Nephron progenitor cell (in vitro differentiated cells): ENCODE results near the gene C6.

Experiments used
- DNase-seq: peaks from one replicate; pipeline ENCODE4 v3.0.0; 2021
- H3K27ac Mint-ChIP-seq: 2 replicates; pipeline ENCODE4 v1.8.0; 2021; ENCODE audit warnings: mild to moderate bottlenecking, moderate library complexity, mixed read lengths
- H3K27me3 Mint-ChIP-seq: 2 replicates; pipeline ENCODE4 v1.8.0; 2021; ENCODE audit warnings: mild to moderate bottlenecking, low read depth, mixed read lengths; ENCODE audit not compliant: poor library complexity
- H3K36me3 Mint-ChIP-seq: 2 replicates; pipeline ENCODE4 v1.8.0; 2021; ENCODE audit warnings: low read depth, mixed read lengths
- H3K4me1 Mint-ChIP-seq: 2 replicates; pipeline ENCODE4 v1.8.0; 2021; ENCODE audit warnings: mixed read lengths
- H3K4me3 Mint-ChIP-seq: 2 replicates; pipeline ENCODE4 v1.8.0; 2021; ENCODE audit warnings: mild to moderate bottlenecking, moderate library complexity, mixed read lengths
- H3K9me3 Mint-ChIP-seq: 2 replicates; pipeline ENCODE4 v1.8.0; 2021; ENCODE audit warnings: mild to moderate bottlenecking, moderate library complexity, mixed read lengths
- TF ChIP-seq, protein P1 (sequence below): fragments of 200-600 bp; sonication (generic); IDR thresholded peaks from 2 replicates; pipeline ENCODE4 v1.5.0; 2021; ENCODE audit warnings: antibody characterized with exemption

C6 gene

DNA sequence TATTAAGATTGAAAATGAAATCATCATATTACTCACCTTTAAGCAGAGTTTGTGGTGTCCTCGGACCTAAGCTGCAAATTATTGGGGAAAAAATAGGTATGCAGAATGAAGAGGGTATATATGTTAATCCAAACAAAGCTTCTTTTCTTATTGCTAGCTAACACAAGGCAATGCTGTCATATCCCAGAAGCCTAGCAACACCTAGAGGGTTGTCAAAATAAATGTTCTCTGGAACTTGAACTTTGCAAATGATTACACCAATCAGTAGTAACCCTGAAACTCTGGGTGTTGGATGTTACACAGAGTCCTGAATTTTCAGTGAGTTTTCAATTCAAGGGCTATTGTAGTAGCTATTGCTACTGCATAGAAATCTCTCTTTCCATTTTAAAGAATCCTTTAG, at the start of gene C6:
Gene C6 (minus strand): TSS at position 193 of the 400 bp plus-strand sequence. CDS start 10,302 bp downstream, outside the sequence.
- H3K27me3 Mint-ChIP-seq, result no peaks in the 10 kb centered on the region
- H3K27ac Mint-ChIP-seq, result no peak within 1 kb of the TSS
- no peak within 1 kb of the TSS for H3K4me3 Mint-ChIP-seq
- H3K9me3 Mint-ChIP-seq, result peaks cover 3% of the 10 kb centered on the region
- DNase-seq, result no peak
- TF ChIP-seq, protein P1, sequence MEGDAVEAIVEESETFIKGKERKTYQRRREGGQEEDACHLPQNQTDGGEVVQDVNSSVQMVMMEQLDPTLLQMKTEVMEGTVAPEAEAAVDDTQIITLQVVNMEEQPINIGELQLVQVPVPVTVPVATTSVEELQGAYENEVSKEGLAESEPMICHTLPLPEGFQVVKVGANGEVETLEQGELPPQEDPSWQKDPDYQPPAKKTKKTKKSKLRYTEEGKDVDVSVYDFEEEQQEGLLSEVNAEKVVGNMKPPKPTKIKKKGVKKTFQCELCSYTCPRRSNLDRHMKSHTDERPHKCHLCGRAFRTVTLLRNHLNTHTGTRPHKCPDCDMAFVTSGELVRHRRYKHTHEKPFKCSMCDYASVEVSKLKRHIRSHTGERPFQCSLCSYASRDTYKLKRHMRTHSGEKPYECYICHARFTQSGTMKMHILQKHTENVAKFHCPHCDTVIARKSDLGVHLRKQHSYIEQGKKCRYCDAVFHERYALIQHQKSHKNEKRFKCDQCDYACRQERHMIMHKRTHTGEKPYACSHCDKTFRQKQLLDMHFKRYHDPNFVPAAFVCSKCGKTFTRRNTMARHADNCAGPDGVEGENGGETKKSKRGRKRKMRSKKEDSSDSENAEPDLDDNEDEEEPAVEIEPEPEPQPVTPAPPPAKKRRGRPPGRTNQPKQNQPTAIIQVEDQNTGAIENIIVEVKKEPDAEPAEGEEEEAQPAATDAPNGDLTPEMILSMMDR, result no peak
- no peaks in the 10 kb centered on the region for H3K4me1 Mint-ChIP-seq
- H3K36me3 Mint-ChIP-seq, result no peaks in the 10 kb centered on the region

DNA sequence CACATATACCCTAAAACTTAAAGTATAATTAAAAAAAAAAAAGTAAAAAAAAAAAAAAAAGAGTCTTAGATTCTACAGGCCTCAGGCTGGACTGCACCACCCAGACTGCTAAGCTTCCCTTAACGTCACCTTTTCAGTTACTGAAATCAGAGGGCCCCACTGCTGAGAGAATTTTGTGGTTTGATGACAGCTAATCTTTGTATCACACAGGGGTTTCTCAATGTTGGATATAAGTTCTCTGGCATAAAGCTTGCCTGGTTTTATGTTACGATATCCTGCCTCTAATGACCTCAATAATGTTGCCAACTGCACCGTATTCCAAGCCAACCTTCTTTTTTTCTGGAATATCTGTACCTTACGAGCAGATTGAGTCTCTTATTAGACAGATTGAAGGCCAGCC, 43.1 kb upstream of the C6 start:
- Mint-ChIP-seq H3K27ac (no peak overlapping the region), H3K4me3 (no peak overlapping the region), H3K36me3 (no peaks in the 10 kb centered on the region), H3K4me1 (no peaks in the 10 kb centered on the region), H3K27me3 (no peaks in the 10 kb centered on the region), H3K9me3 (no peaks in the 10 kb centered on the region)
- no peak for DNase-seq
- TF ChIP-seq, protein P1, result no peak

DNA sequence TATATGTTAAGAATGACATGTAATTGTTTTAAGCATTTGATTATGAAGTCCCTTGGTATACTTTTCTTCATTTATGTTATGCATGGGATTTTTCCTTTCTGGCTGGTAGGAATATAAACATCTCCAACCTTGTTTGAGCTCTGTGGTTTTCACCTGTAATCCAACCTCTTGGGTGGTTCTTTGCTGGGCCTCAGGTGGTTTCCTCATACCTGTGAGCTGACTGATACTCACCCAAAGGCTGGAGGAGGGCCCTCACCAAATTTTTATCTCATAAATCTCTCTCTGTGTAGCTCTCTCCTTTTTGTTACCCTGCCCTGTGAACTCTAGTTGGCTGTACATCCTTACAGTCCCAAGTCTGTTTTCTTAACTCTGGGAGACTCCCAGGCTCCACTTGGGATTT, 39.8 kb upstream of the C6 start:
- TF ChIP-seq, protein P1, result no peak
- Mint-ChIP-seq H3K36me3 (no peaks in the 10 kb centered on the region), H3K4me1 (no peaks in the 10 kb centered on the region), H3K9me3 (peaks cover 3% of the 10 kb centered on the region), H3K27ac (no peak overlapping the region), H3K4me3 (no peak overlapping the region), H3K27me3 (no peaks in the 10 kb centered on the region)
- DNase-seq, result no peak

DNA sequence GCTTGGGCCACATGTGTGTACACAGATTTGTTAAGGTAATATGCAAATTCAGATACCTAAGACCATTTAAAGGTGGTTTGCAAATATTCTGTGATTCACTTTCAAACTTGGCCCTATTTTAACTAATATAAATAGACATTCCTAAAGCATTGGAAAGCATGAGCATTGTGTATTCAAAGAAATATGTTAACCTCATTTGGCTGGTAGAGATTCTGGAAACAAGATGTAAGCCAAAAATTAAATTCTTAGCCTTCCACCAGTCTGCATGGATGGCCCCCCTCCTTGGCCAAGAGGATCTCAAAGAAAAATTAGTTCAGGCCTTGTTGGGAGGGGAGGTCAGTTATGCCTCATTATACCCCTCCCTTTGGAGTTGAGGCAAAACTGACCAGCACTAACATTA, 38.7 kb upstream of the C6 start:
- Mint-ChIP-seq H3K27ac (no peak overlapping the region), H3K27me3 (no peaks in the 10 kb centered on the region), H3K4me3 (no peak overlapping the region), H3K4me1 (no peaks in the 10 kb centered on the region), H3K9me3 (peaks cover 4% of the 10 kb centered on the region), H3K36me3 (no peaks in the 10 kb centered on the region)
- no peak for DNase-seq
- TF ChIP-seq, protein P1, result no peak

DNA sequence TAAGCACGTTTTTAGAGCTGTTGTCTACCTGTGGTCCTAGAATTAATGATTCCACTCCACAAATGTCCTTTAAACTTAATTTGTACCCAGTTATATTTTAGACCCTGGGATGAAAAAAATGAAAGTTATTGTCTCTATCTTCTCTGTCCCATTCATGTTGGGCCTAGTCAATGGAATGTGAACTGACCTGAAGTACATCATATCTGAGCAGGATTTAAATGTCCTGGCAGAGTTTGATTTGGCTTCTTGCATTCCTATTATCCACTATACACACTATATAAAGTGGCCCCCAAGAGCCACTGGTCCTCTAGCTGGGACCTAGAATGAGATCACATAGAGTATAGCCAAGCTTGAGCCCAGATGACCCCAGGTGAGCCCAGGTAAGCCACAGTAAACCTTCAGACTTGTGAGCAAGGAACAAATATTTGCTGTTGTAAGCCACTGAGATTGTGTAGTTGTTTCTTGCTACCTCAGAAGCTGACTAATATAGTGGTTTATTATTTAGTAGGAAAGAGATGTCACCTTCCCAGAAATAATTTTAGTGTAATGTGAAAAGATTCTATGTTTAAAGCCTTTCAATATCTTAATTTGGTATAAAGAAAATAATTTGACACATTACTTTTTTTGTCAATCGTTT, 37.1 kb upstream of the C6 start:
- no peaks in the 10 kb centered on the region for H3K36me3 Mint-ChIP-seq
- TF ChIP-seq, protein P1, result no peak
- no peaks in the 10 kb centered on the region for H3K4me1 Mint-ChIP-seq
- H3K9me3 Mint-ChIP-seq, result peaks cover 4% of the 10 kb centered on the region
- H3K4me3 Mint-ChIP-seq, result no peak overlapping the region
- no peak overlapping the region for H3K27ac Mint-ChIP-seq
- H3K27me3 Mint-ChIP-seq, result no peaks in the 10 kb centered on the region
- DNase-seq, result no peak

DNA sequence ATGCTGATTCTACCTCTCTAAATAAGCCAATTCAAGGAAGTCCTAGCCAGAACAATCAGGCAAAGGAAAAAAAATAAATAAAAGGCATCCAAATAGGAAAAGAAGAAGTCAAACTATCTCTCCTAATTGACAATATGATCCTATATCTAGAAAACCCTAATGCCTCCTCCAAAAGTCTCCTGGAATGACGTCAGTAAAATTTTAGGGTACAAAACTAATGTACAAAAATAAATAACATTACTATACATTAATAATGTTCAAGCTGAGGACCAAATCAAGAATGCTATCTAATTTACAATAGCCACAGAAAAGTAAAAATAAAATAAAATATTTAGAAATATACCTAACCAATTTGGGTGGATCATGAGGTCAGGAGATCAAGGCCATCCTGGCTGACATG, 33.8 kb upstream of the C6 start:
- no peak for DNase-seq
- Mint-ChIP-seq H3K4me3 (no peak overlapping the region), H3K36me3 (no peaks in the 10 kb centered on the region), H3K27me3 (peaks cover under 1% of the 10 kb centered on the region), H3K27ac (no peak overlapping the region), H3K4me1 (no peaks in the 10 kb centered on the region), H3K9me3 (peaks cover 4% of the 10 kb centered on the region)
- TF ChIP-seq, protein P1, result no peak
